Neural cell (in vitro differentiated cells): ENCODE measurements around the gene CRADD. TPM values are rescaled to one million over a fixed set of nuclear protein-coding genes. Genes with fewer than 3 reads are reported as not detected.
"Not testable (repeated sequence)": the region's sequence is repeated elsewhere in the genome, so short reads cannot be mapped to it uniquely, and the experiment has no call there.

Experiments used
- H2AFZ ChIP-seq: fragments of 200-600, 300-800 bp; sonication (generic), shearing (Covaris generic); 2 replicates; pipeline ENCODE4 v1.6.0; 2014; ENCODE audit warnings: low read depth, mild to moderate bottlenecking, antibody characterized with exemption, low read length, moderate library complexity
- H3F3A ChIP-seq: fragments of 200-600 bp; shearing (Covaris generic); 2 replicates; pipeline ENCODE4 v1.6.1; 2016; ENCODE audit warnings: mild to moderate bottlenecking, moderate library complexity, mixed read lengths, antibody characterized with exemption, low read length; ENCODE audit not compliant: insufficient read depth, poor library complexity, severe bottlenecking
- H3K27ac ChIP-seq: fragments of 200-600, 300-800 bp; sonication (generic), shearing (Covaris generic); 2 replicates; pipeline ENCODE4 v1.5.1; 2014; ENCODE audit warnings: mild to moderate bottlenecking, low read length, moderate library complexity
- H3K27me3 ChIP-seq: fragments of 300-800, 200-600 bp; sonication (generic), shearing (Covaris generic); 2 replicates; pipeline ENCODE4 v1.6.0; 2014; ENCODE audit warnings: mild to moderate bottlenecking, low read depth, low read length, moderate library complexity; ENCODE audit not compliant: insufficient read depth
- H3K36me3 ChIP-seq: fragments of 300-800, 200-600 bp; sonication (generic), shearing (Covaris generic); 2 replicates; pipeline ENCODE4 v1.5.1; 2014; ENCODE audit warnings: mild to moderate bottlenecking, antibody characterized with exemption, low read length, moderate library complexity; ENCODE audit not compliant: insufficient read depth
- H3K4me2 ChIP-seq: fragments of 300-800, 200-600 bp; sonication (generic), shearing (Covaris generic); 2 replicates; pipeline ENCODE4 v1.6.0; 2014; ENCODE audit warnings: mild to moderate bottlenecking, low read length
- H3K4me3 ChIP-seq: fragments of 300-800, 200-600 bp; sonication (generic), shearing (Covaris generic); 2 replicates; pipeline ENCODE4 v1.5.1; 2014; ENCODE audit warnings: mild to moderate bottlenecking, low read length, moderate library complexity
- H3K79me2 ChIP-seq: fragments of 200-600 bp; shearing (Covaris generic); replicated peaks from 2 replicates; pipeline ENCODE4 v1.6.0; 2014; ENCODE audit warnings: mild to moderate bottlenecking, low read length, moderate library complexity; ENCODE audit not compliant: insufficient read depth
- H3K9ac ChIP-seq: fragments of 300-800, 200-600 bp; sonication (generic), shearing (Covaris generic); 2 replicates; pipeline ENCODE4 v1.6.1; 2016; ENCODE audit warnings: mild to moderate bottlenecking, low read length, mixed read lengths
- H3K9me2 ChIP-seq: fragments of 200-600 bp; shearing (Covaris generic); 2 replicates; pipeline ENCODE4 v1.6.1; 2016; ENCODE audit warnings: mild to moderate bottlenecking, low read length, mixed read lengths; ENCODE audit not compliant: insufficient read depth
- H3K9me3 ChIP-seq: fragments of 200-600, 300-800 bp; sonication (generic), shearing (Covaris generic); 2 replicates; pipeline ENCODE4 v1.6.1; 2016; ENCODE audit warnings: mild to moderate bottlenecking, mixed run types, low read length, moderate library complexity, mixed read lengths
- H4K20me1 ChIP-seq: fragments of 200-600 bp; shearing (Covaris generic); 2 replicates; pipeline ENCODE4 v1.6.1; 2016; ENCODE audit warnings: mild to moderate bottlenecking, mixed run types; ENCODE audit not compliant: insufficient read depth
- EP300 ChIP-seq: fragments of 450-650 bp; conservative IDR thresholded peaks from 2 replicates; pipeline ENCODE4 v1.6.1; 2014; ENCODE audit warnings: antibody characterized with exemption, mild to moderate bottlenecking, moderate library complexity; ENCODE audit not compliant: poor library complexity, severe bottlenecking
- EZH2 ChIP-seq: fragments of 200-600, 300-800 bp; shearing (Covaris generic), sonication (generic); IDR thresholded peaks from 2 replicates; pipeline ENCODE4 v1.6.1; 2014; ENCODE audit warnings: antibody characterized with exemption, low read length, borderline replicate concordance, mild to moderate bottlenecking; ENCODE audit not compliant: insufficient read depth, poor library complexity, severe bottlenecking
- MXI1 ChIP-seq: fragments of 450-650 bp; conservative IDR thresholded peaks from 2 replicates; pipeline ENCODE4 v1.6.1; 2014; ENCODE audit warnings: antibody characterized with exemption, mild to moderate bottlenecking; ENCODE audit not compliant: poor library complexity, severe bottlenecking
- POLR2AphosphoS5 ChIP-seq: IDR thresholded peaks from 2 replicates; pipeline ENCODE4 v1.6.1; 2012
- RAD21 ChIP-seq: fragments of 450-650 bp; conservative IDR thresholded peaks from 2 replicates; pipeline ENCODE4 v1.6.1; 2014; ENCODE audit warnings: antibody characterized with exemption, mild to moderate bottlenecking, moderate library complexity
- SMC3 ChIP-seq: fragments of 450-650 bp; conservative IDR thresholded peaks from 2 replicates; pipeline ENCODE4 v1.6.1; 2014; ENCODE audit warnings: antibody characterized with exemption, mild to moderate bottlenecking, moderate library complexity; ENCODE audit not compliant: poor library complexity
- TAF1 ChIP-seq: IDR thresholded peaks from 2 replicates; pipeline ENCODE4 v1.6.1; 2012; ENCODE audit warnings: low read depth
- polyA plus RNA-seq: library from polyadenylated mRNA; depleted of rRNA; stranded (reverse); fragments of >200 nt; gene quantifications from 2 replicates; pipeline ENCODE4 v1.2.3, GENCODE V29; 2014
- TF ChIP-seq, protein P1 (sequence below): IDR thresholded peaks from 2 replicates; pipeline ENCODE4 v1.6.1; 2012; ENCODE audit warnings: borderline replicate concordance
- TF ChIP-seq, protein P2 (sequence below): fragments of 450-650 bp; IDR thresholded peaks from 2 replicates; pipeline ENCODE4 v1.5.1; 2014; ENCODE audit warnings: antibody characterized with exemption, mild to moderate bottlenecking, moderate library complexity; ENCODE audit not compliant: poor library complexity, severe bottlenecking

CRADD gene
- polyA plus RNA-seq, 1 donor from 2014 or later: 23.5 TPM

DNA sequence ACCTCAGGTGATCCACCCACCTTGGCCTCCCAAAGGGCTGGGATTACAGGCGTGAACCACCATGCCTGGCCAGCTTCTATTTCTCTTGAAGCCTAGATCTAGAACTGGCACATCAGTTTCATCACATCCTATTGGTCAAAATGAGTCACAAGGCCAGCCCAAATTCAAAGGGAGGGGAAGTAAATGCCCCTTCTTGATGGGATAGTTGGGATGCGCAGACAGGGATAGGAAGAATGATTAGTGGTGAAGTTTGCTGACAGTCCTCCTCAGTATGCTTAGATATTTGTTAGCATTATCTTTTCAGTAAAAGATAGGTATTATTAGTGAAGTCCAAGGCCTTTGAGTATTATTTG, 33.4 kb downstream of the CRADD start:
- H4K20me1 ChIP-seq: no peaks in the 10 kb centered on the region
- H3K27ac ChIP-seq: no peak overlapping the region
- no peak overlapping the region for H3K4me2 ChIP-seq
- no peak overlapping the region for H2AFZ ChIP-seq
- H3K9me3 ChIP-seq: peaks cover 4% of the 10 kb centered on the region
- no peaks in the 10 kb centered on the region for H3F3A ChIP-seq
- H3K36me3 ChIP-seq: no peaks in the 10 kb centered on the region
- H3K4me3 ChIP-seq: no peak overlapping the region
- TF ChIP-seq SMC3: no peak
- no peak for TF ChIP-seq TAF1
- no peak for TF ChIP-seq EP300
- TF ChIP-seq RAD21: no peak
- TF ChIP-seq, protein P1, sequence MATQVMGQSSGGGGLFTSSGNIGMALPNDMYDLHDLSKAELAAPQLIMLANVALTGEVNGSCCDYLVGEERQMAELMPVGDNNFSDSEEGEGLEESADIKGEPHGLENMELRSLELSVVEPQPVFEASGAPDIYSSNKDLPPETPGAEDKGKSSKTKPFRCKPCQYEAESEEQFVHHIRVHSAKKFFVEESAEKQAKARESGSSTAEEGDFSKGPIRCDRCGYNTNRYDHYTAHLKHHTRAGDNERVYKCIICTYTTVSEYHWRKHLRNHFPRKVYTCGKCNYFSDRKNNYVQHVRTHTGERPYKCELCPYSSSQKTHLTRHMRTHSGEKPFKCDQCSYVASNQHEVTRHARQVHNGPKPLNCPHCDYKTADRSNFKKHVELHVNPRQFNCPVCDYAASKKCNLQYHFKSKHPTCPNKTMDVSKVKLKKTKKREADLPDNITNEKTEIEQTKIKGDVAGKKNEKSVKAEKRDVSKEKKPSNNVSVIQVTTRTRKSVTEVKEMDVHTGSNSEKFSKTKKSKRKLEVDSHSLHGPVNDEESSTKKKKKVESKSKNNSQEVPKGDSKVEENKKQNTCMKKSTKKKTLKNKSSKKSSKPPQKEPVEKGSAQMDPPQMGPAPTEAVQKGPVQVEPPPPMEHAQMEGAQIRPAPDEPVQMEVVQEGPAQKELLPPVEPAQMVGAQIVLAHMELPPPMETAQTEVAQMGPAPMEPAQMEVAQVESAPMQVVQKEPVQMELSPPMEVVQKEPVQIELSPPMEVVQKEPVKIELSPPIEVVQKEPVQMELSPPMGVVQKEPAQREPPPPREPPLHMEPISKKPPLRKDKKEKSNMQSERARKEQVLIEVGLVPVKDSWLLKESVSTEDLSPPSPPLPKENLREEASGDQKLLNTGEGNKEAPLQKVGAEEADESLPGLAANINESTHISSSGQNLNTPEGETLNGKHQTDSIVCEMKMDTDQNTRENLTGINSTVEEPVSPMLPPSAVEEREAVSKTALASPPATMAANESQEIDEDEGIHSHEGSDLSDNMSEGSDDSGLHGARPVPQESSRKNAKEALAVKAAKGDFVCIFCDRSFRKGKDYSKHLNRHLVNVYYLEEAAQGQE: no peak
- TF ChIP-seq, protein P2, sequence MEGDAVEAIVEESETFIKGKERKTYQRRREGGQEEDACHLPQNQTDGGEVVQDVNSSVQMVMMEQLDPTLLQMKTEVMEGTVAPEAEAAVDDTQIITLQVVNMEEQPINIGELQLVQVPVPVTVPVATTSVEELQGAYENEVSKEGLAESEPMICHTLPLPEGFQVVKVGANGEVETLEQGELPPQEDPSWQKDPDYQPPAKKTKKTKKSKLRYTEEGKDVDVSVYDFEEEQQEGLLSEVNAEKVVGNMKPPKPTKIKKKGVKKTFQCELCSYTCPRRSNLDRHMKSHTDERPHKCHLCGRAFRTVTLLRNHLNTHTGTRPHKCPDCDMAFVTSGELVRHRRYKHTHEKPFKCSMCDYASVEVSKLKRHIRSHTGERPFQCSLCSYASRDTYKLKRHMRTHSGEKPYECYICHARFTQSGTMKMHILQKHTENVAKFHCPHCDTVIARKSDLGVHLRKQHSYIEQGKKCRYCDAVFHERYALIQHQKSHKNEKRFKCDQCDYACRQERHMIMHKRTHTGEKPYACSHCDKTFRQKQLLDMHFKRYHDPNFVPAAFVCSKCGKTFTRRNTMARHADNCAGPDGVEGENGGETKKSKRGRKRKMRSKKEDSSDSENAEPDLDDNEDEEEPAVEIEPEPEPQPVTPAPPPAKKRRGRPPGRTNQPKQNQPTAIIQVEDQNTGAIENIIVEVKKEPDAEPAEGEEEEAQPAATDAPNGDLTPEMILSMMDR: no peak
- no peak for TF ChIP-seq MXI1
- TF ChIP-seq EZH2: no peak
- TF ChIP-seq POLR2AphosphoS5: no peak
- H3K9ac ChIP-seq: no peak overlapping the region
- no peaks in the 10 kb centered on the region for H3K79me2 ChIP-seq
- H3K9me2 ChIP-seq: no peaks in the 10 kb centered on the region
- no peaks in the 10 kb centered on the region for H3K27me3 ChIP-seq

DNA sequence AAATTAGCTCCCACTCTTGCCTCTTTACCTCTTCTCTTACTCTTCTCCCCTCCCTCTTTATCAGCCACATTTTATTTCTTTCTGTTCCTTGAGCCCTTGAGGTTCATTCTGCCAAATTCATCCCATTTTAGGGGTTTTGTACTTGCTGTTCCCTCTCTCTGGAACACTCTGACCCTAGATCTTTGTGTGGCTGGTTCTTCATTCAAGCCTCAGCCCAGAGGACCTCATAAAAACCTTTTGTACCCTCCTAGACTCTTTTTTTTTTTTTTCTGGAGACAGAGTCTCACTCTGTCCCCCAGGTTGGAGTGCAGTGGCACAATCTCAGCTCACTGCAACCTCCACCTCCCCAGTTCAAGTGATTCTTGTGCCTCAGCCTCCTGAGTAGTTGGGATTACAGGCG, 34.3 kb downstream of the CRADD start:
- H3K36me3 ChIP-seq, H3K4me2 ChIP-seq, H3K9ac ChIP-seq, H3K9me2 ChIP-seq, H3F3A ChIP-seq, H2AFZ ChIP-seq, H3K9me3 ChIP-seq, H3K27me3 ChIP-seq, H3K27ac ChIP-seq, H3K4me3 ChIP-seq, H3K79me2 ChIP-seq, H4K20me1 ChIP-seq: not testable (repeated sequence)

DNA sequence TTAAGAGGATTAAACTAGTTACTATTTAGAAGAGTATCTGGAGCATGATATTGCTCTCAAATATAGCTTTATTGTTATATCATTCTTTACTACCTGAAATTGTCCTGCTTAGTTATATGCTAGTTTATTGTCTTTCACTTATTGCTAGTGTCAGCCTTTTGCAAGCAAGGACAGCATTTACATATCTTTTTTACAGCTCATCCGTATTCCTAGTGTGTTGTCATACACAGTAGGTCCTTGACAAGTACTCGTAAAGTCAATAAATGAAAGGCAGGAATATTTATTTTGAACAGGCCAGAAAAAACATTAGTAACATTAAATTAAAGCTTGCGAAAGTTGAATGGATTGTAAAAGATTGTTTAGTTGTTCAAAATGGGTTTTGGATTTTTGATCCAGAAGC, 35.0 kb downstream of the CRADD start:
- Histone ChIP-seq H4K20me1 (no peaks in the 10 kb centered on the region), H3K79me2 (no peaks in the 10 kb centered on the region), H3K9ac (no peak overlapping the region), H2AFZ (no peak overlapping the region), H3K4me2 (no peak overlapping the region), H3K9me3 (peaks cover 4% of the 10 kb centered on the region), H3K36me3 (no peaks in the 10 kb centered on the region), H3F3A (no peaks in the 10 kb centered on the region), H3K9me2 (no peaks in the 10 kb centered on the region), H3K4me3 (no peak overlapping the region), H3K27me3 (no peaks in the 10 kb centered on the region), H3K27ac (no peak overlapping the region)
- TF ChIP-seq EZH2: no peak
- no peak for TF ChIP-seq SMC3
